ENCODE data around the gene TMEM86A. TPM values are rescaled to one million over a fixed set of nuclear protein-coding genes. Genes with fewer than 3 reads are reported as not detected.
A peak's percentile ranks its signal among the peaks of the same experiment; 100 is the strongest.

TMEM86A gene
- total RNA-seq (2.5 and 2.6 TPM in 2 replicates), polyA plus RNA-seq (2.1 and 3.8 TPM in 2 replicates), polyA minus RNA-seq (4.4 and 5.8 TPM in 2 replicates), Bru-seq, nascent RNA (percentile 34 among the genes with signal in this experiment), BruChase-seq, experiment 1, labeled RNA remaining after a 6-hour chase (percentile 29 among the genes with signal in this experiment), BruChase-seq, experiment 2, labeled RNA remaining after a 2-hour chase (percentile 36 among the genes with signal in this experiment)
- polyA plus RNA-seq (2011; cell fraction: cytosol; rRNA removed), result 1.2 and 1.3 TPM in 2 replicates
- polyA plus RNA-seq (2011; cell fraction: nucleus; rRNA removed), result 1.4 and 2.0 TPM in 2 replicates
- polyA plus RNA-seq (2012), result 2.2 and 3.1 TPM in 2 replicates
- polyA minus RNA-seq (2011; cell fraction: cytosol; rRNA and poly(A)+ RNA removed), result not detected
- polyA minus RNA-seq (2011; cell fraction: nucleus; rRNA and poly(A)+ RNA removed), result 4.3 and 4.9 TPM in 2 replicates
- long read RNA-seq, transcript TMEM86A-201 (3 exons, 3,595 nt), result major isoform, 5 of 7 reads
- long read RNA-seq, partial matches to known transcripts, result 0 of 7 reads
- long read RNA-seq, other reads (novel, unspliced or antisense), result 2 of 7 reads

DNA sequence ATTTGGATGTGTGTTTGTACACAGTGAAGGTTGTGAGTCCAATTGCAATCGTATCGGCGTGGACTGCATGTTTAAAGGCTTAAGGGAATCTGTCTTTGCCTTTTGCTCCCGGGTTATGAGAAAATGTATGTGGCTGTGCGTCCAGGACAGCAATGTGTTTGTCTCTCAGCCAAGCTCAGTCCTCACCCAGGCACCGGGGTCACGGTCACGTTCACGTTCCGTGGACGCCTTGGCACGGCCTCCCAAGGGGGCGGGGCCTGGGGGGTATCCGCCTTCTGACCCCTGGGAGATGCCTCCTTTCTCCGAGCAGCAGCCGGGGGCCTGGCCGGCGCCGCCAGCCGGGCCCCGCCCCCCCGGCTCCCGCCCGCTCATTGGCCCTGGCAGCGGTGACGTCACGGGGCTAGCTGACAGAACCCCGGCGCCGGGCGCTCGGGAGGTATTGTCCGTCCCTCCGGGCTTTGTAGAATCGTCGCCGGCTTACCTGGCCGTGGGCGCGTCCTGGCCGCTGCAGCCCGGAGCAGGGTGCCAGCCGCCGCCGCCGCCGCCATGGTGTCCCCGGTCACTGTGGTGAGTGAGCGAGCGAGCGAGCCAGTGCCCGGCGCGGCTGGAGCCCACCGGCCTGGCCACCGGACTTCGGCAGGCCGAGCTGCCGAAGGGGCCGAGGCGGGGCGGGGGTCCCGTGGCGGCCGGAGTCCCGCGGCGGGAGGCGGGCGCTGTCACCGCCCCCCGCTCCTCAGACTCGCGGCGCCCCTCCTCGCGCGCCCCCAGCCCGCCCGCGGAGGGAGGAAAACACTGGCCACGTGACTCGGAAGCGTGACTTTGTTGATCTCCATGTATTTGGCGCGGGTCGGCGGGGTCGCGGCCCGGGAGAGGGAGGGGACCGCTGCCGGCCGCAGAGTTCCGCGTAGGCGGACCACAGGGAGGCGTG lies at the start of gene TMEM86A:
Gene TMEM86A (plus strand): TSS at position 439 of the 928 bp plus-strand sequence. CDS start 108 bp downstream, at position 547.
- Histone ChIP-seq H3K9me3 (replicated peaks; ENCODE audit: control insufficient read depth, insufficient read depth, low read length) (no peaks in the 10 kb centered on the region), H3K4me3 (replicated peaks in 1 of 3; ENCODE audit: insufficient read depth in 1 of 3, low read depth in 1 of 3, low read length in 3 of 3) (peak within 1 kb of the TSS; percentile 30 to 59 (median 48)), H3K27ac (ENCODE audit: insufficient read depth, low read depth, low read length) (no peak within 1 kb of the TSS), H4K20me1 (replicated peaks; ENCODE audit: control insufficient read depth, extremely low read depth, insufficient read depth, low read length) (no peaks in the 10 kb centered on the region), H3K79me2 (ENCODE audit: control insufficient read depth, insufficient read depth, low read length) (no peaks in the 10 kb centered on the region), H3K27me3 (ENCODE audit: control insufficient read depth in 2 of 2, insufficient read depth in 2 of 2, low read length in 2 of 2) (no peaks in the 10 kb centered on the region), H3K9me1 (replicated peaks; ENCODE audit: control insufficient read depth, extremely low read depth, insufficient read depth, low read length) (no peaks in the 10 kb centered on the region), H2AFZ (ENCODE audit: low read depth, low read length) (peak within 1 kb of the TSS; percentile 97), H3K9ac (replicated peaks; ENCODE audit: extremely low read depth, insufficient read depth, low read length) (peak within 1 kb of the TSS; percentile 68), H3K4me2 (ENCODE audit: insufficient read depth, low read length) (peak within 1 kb of the TSS; percentile 70), H3K36me3 (ENCODE audit: control insufficient read depth in 2 of 2, extremely low read depth in 1 of 2, insufficient read depth in 2 of 2, low read length in 2 of 2) (peaks cover 0 to 2% of the 10 kb centered on the region in 2 experiments), H3K4me1 (ENCODE audit: control insufficient read depth, extremely low read depth, insufficient read depth, low read length) (peaks cover 11% of the 10 kb centered on the region)
- DNase-seq (ENCODE audit: low read depth, low spot score) (peak; percentile 88), FAIRE-seq (peak; percentile 81)
- POLR2A ChIA-PET, result no interaction called here
- dilution Hi-C loops (cut with MboI; ENCODE audit: extremely low pct_ligation_motif_present, low sequenced_read_pairs), result no loop called here
- intact Hi-C loops (cut with micrococcal nuclease), result loop anchor here (1.0 kb wide), 4 partner anchors 23 to 66 kb away; partner anchors contain the start of gene SPTY2D1
- no TSS peak for BruUV-seq (replicated peaks)
- CTCF ChIA-PET, result interaction anchor here (0.8 to 2.1 kb wide), 5 partner anchors 23 to 66 kb away, joined by 3 to 9 read pairs (median 4); no protein-coding TSS in a partner anchor
- TF ChIP-seq EZH2 (IDR thresholded peaks at IDR 0.05; ENCODE audit: borderline replicate concordance, low read depth, low read length, severe bottlenecking), result no peak
- TF ChIP-seq JUN (IDR thresholded peaks at IDR 0.05; ENCODE audit: borderline replicate concordance, insufficient read depth, insufficient read length, low read depth), result no peak
- no peak for TF ChIP-seq GATA2 (IDR thresholded peaks at IDR 0.05; ENCODE audit: insufficient read depth, insufficient read length, low read depth, low read length)
- peak; percentile 32 for TF ChIP-seq POLR2A (IDR thresholded peaks at IDR 0.05; ENCODE audit: low read depth, low read length)
- TF ChIP-seq, protein P1, sequence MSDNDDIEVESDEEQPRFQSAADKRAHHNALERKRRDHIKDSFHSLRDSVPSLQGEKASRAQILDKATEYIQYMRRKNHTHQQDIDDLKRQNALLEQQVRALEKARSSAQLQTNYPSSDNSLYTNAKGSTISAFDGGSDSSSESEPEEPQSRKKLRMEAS (IDR thresholded peaks at IDR 0.05; ENCODE audit: insufficient read depth, insufficient read length), result no peak
- peak; percentile 55 for TF ChIP-seq POLR2AphosphoS5 (IDR thresholded peaks at IDR 0.05; ENCODE audit: insufficient read depth, low read depth, low read length)
- TF ChIP-seq FOS (IDR thresholded peaks at IDR 0.05; ENCODE audit: borderline replicate concordance, insufficient read depth, low read length), result no peak

Measured in endothelial cell of umbilical vein (primary cell).